Ramos (cell line): Measurements from ENCODE around the gene ADRA2C.

Experiments used
- in situ Hi-C: fragments of 300-500 bp; cut with MboI; formaldehyde crosslinking; loops from one replicate; pipeline ENCODE4 v1.14.3; 2022; ENCODE audit warnings: low sequenced_read_pairs; ENCODE audit not compliant: unreplicated experiment

Gene ADRA2C

GRCh38 chr4:3790006-3790561 lies 23.9 kb downstream of the ADRA2C start:
- in situ Hi-C loops, result no loop called here

- in situ Hi-C loops, result no loop called here
Observed at GRCh38 chr4:3791256-3791655, 25.1 kb downstream of the ADRA2C start.

GRCh38 chr4:3791910-3792542 lies 25.8 kb downstream of the ADRA2C start:
- in situ Hi-C loops, result no loop called here

- in situ Hi-C loops, result no loop called here
Observed at GRCh38 chr4:3792813-3793212, 26.6 kb downstream of the ADRA2C start.

- in situ Hi-C loops, result no loop called here
Observed at GRCh38 chr4:3793545-3793944, 27.4 kb downstream of the ADRA2C start.

- in situ Hi-C loops, result no loop called here
Observed at GRCh38 chr4:3796960-3797359, 30.8 kb downstream of the ADRA2C start.

GRCh38 chr4:3797831-3798790 lies 31.9 kb downstream of the ADRA2C start:
- in situ Hi-C loops, result no loop called here

GRCh38 chr4:3799496-3799895 lies 33.3 kb downstream of the ADRA2C start:
- in situ Hi-C loops, result no loop called here

GRCh38 chr4:3800351-3800750 lies 34.2 kb downstream of the ADRA2C start:
- in situ Hi-C loops, result no loop called here

- in situ Hi-C loops, result no loop called here
Observed at GRCh38 chr4:3801521-3801920, 35.3 kb downstream of the ADRA2C start.

- in situ Hi-C loops, result no loop called here
Observed at GRCh38 chr4:3801931-3802550, 35.9 kb downstream of the ADRA2C start.

- in situ Hi-C loops, result no loop called here
Observed at GRCh38 chr4:3802571-3803474, 36.6 kb downstream of the ADRA2C start.

- in situ Hi-C loops, result no loop called here
Observed at GRCh38 chr4:3803475-3803847, 37.3 kb downstream of the ADRA2C start.

GRCh38 chr4:3803946-3804345 lies 37.8 kb downstream of the ADRA2C start:
- in situ Hi-C loops, result no loop called here

GRCh38 chr4:3805026-3805425 lies 38.8 kb downstream of the ADRA2C start:
- in situ Hi-C loops, result no loop called here

GRCh38 chr4:3805731-3806130 lies 39.5 kb downstream of the ADRA2C start:
- in situ Hi-C loops, result no loop called here

- in situ Hi-C loops, result no loop called here
Observed at GRCh38 chr4:3807311-3807710, 41.1 kb downstream of the ADRA2C start.

GRCh38 chr4:3807822-3808496 lies 41.8 kb downstream of the ADRA2C start:
- in situ Hi-C loops, result no loop called here

- in situ Hi-C loops, result no loop called here
Observed at GRCh38 chr4:3808597-3808996, 42.4 kb downstream of the ADRA2C start.
